Mucosa of rectum (tissue), 2 donors: ENCODE data around the gene UAP1L1.

ENCODE experiments used
- H3K27ac ChIP-seq, 2 donors: one replicate each; pipeline ENCODE4 v1.7.0; 2013; ENCODE audit warnings: inconsistent platforms in 2 of 2, low read depth in 2 of 2, low read length in 2 of 2
- H3K27me3 ChIP-seq, 2 donors: one replicate each; pipeline ENCODE4 v1.7.0; 2013; ENCODE audit warnings: low read length in 2 of 2; ENCODE audit not compliant: control insufficient read depth in 2 of 2, insufficient read depth in 2 of 2
- H3K36me3 ChIP-seq, 2 donors: one replicate each; pipeline ENCODE4 v1.7.0; 2013; ENCODE audit warnings: low read length in 2 of 2; ENCODE audit not compliant: control insufficient read depth in 2 of 2, insufficient read depth in 2 of 2
- H3K4me1 ChIP-seq, 2 donors: one replicate each; pipeline ENCODE4 v1.7.0; 2013; ENCODE audit warnings: low read length in 2 of 2, mild to moderate bottlenecking in 1 of 2; ENCODE audit not compliant: control insufficient read depth in 2 of 2, insufficient read depth in 2 of 2
- H3K4me3 ChIP-seq, 2 donors: one replicate each; pipeline ENCODE4 v1.7.0; 2013; ENCODE audit warnings: low read length in 2 of 2
- H3K9ac ChIP-seq, 2 donors: one replicate each; pipeline ENCODE4 v1.7.0; 2013; ENCODE audit warnings: low read length in 2 of 2, low read depth in 1 of 2, mild to moderate bottlenecking in 1 of 2
- H3K9me3 ChIP-seq, 2 donors: one replicate each; pipeline ENCODE4 v1.7.0; 2013; ENCODE audit warnings: low read length in 2 of 2; ENCODE audit not compliant: control insufficient read depth in 2 of 2
- donor health status: healthy.
- donor health status: Normal muscosa, but diverticular disease.

Gene UAP1L1

DNA sequence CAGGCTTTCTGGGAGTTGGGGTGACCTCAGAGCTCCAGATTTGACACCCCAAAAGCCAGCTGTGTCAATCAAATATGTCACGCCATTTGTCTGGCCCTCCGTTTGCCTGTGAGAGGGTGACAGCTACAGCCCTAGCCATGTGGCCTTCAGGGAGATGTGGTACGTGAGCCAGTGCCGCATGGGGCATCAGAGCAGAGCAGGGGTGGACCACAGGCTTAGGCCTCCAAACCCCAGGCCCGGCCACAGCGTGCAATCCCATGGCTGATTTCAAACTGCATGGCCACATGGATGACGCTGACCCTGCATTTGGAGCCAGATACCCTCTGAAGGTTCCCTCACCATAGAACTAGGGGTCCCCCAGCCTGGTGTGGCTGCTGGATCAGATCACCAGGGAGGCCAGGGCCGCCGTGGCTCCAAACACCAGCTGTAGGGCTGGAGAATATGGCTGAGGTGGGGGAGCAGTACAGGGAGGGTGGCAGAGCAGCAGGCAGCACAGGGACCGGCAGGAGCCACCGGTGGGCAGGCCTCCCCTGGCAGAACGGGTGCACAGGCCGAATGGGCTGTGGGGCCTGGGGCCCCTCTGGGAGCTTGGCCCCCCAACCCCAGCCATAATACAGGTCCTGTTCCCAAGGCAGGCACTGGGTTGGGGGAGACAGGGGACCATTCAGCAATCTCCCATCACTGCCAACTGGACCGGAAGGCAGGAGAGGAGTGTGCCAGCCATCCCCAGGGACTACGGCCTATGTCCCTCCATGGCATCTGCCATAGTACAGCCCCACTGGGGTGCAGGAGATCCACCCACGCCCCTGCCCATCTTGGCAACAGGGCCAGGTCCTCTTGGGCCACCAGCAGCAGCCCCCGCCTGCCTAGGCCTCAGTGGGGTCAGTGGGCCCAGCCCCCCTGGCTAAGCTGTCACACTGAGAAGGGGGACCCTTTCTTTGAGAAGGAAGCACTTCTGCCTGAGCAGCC lies 8.5 kb upstream of the UAP1L1 start:
- peaks cover 0 to 3% of the 10 kb centered on the region in 2 donors for H3K27me3 ChIP-seq
- no peaks in the 10 kb centered on the region for H3K36me3 ChIP-seq
- H3K4me3 ChIP-seq, result peak overlapping the region; percentile 50
- peaks cover 27 to 28% of the 10 kb centered on the region in 2 donors for H3K4me1 ChIP-seq
- H3K27ac ChIP-seq, result no peak overlapping the region
- H3K9ac ChIP-seq, result peak overlapping the region in 1 of 2 donors; percentile 53
- no peaks in the 10 kb centered on the region for H3K9me3 ChIP-seq

DNA sequence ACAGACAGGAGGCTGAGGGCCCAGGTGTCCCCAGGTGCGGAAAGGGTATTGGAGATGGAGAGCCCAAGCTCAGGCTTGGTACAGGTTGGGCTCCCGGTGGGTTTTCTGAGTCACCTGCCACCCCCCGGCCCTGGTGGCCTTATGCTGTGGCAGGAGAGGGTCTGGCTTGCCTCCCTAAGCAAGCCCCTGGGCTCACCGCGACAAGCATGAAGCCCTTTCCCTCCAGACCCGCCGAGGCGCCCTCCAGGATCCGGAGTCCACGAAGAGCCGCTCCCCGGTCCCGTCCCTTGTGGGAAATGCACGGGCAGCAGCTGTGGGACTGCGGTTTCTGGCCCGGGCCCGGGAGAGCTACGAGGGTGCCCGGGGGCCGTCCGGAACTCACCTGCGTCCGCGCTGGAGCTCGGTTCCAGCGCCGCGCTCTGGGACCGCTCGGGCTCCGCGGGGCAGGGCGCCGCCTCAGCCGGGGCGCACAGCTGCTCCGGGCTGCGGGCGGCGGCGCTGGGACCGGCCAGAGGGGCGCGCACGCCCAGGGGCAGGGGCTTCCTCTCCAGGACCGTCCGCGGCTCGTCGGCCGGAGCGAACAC lies 7.7 kb upstream of the UAP1L1 start:
- peak overlapping the region; percentile 50 for H3K4me3 ChIP-seq
- no peak overlapping the region for H3K27ac ChIP-seq
- H3K9me3 ChIP-seq, result no peaks in the 10 kb centered on the region
- H3K9ac ChIP-seq, result peak overlapping the region in 1 of 2 donors; percentile 53
- H3K36me3 ChIP-seq, result no peaks in the 10 kb centered on the region
- H3K4me1 ChIP-seq, result peaks cover 29 to 31% of the 10 kb centered on the region in 2 donors
- peaks cover 0 to 3% of the 10 kb centered on the region in 2 donors for H3K27me3 ChIP-seq

DNA sequence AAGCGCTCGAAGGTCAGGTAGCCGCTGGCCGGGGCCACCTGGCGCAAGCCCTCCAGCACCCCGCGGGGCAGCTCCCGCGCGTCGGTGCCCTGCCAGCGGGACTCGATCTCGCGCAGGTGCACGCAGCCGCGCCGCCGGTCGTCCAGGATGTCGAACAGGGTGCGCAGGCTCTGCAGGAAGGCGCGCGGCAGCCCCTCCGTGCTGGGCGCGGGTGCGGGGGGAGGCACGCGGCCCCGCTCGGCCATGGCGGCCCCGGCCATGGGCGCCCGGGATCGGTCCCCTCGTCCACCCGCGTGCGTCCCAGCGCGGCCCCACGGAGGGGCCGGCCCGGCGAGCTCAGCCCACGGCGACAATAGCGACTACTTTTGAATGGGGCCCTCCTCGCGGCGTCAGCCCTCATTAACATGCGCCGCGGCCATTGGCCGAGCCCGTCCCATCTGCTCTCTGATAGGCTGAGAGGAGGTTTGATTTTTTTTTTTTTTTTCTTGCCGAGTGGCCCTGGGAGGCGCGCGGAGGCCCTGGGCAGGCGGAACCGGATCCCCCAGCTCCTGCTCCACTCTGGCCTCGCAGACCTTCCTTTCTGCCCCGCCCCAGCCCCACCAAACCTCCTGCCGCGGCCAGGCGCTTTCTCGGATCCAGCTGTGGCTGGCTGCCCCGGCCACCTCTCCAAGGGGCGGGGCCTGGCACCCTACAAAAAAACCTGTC lies 7.0 kb upstream of the UAP1L1 start, which contains the start of gene SAPCD2:
TSS of gene SAPCD2 (minus strand) at position 357 of the 705 bp plus-strand sequence. CDS start at position 260, 97 bp downstream.
- H3K27me3 ChIP-seq, result peaks cover 0 to 3% of the 10 kb centered on the region in 2 donors
- H3K27ac ChIP-seq, result peak within 1 kb of the TSS; percentile 57 to 71
- no peaks in the 10 kb centered on the region for H3K9me3 ChIP-seq
- peaks cover 29 to 31% of the 10 kb centered on the region in 2 donors for H3K4me1 ChIP-seq
- H3K4me3 ChIP-seq, result peak within 1 kb of the TSS; percentile 57
- no peaks in the 10 kb centered on the region for H3K36me3 ChIP-seq
- H3K9ac ChIP-seq, result peak within 1 kb of the TSS; percentile 41 to 53

DNA sequence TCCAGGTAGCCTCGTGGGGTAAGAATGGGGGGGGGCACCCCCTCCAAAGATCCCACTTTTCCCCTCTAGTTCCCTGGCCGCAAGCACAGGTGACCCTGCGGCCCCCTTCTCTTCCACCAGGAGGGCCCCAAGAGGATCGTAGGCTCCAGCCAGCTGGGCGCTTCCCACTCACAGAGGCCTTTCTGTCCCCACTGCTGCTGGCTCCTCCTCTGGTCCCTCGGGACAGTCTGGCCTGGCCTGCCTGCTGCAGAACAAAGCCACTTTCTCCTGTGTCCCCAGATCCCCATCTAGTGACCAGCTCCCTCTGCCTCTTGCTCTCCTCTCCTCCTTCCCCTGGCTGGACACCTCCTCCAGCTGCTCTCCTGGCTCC lies 6.4 kb upstream of the UAP1L1 start:
- H3K27me3 ChIP-seq, result peaks cover 0 to 3% of the 10 kb centered on the region in 2 donors
- no peaks in the 10 kb centered on the region for H3K9me3 ChIP-seq
- peaks cover 29 to 31% of the 10 kb centered on the region in 2 donors for H3K4me1 ChIP-seq
- peak overlapping the region; percentile 57 to 71 for H3K27ac ChIP-seq
- peak overlapping the region; percentile 41 to 46 for H3K9ac ChIP-seq
- H3K36me3 ChIP-seq, result no peaks in the 10 kb centered on the region
- peak overlapping the region; percentile 23 to 57 for H3K4me3 ChIP-seq

DNA sequence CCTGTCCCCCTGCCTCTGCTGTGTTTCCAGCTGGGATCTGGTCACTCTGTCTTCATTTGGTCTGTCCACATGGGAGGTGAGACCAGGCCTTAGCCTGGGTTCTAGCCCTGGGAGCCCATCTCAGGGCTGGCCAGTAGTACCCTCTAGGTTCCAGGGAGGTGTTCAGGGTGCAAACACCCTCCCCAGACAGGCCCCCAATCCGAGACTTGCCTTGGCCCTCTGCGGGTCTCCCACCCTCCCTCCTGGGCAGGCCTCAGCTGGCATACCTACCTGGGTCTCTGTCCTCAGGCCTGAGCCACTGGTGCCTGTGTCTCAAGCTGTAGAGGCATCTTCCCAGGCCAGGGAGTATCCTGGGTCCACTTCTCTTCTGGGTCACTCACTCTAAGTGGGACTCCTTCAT lies 6.0 kb upstream of the UAP1L1 start:
- Histone ChIP-seq H3K36me3 (no peaks in the 10 kb centered on the region), H3K9ac (peak overlapping the region; percentile 41 to 46), H3K4me1 (peaks cover 29 to 31% of the 10 kb centered on the region in 2 donors), H3K9me3 (no peaks in the 10 kb centered on the region), H3K4me3 (peak overlapping the region in 1 of 2 donors; percentile 23), H3K27ac (peak overlapping the region in 1 of 2 donors; percentile 71), H3K27me3 (peaks cover 0 to 3% of the 10 kb centered on the region in 2 donors)

DNA sequence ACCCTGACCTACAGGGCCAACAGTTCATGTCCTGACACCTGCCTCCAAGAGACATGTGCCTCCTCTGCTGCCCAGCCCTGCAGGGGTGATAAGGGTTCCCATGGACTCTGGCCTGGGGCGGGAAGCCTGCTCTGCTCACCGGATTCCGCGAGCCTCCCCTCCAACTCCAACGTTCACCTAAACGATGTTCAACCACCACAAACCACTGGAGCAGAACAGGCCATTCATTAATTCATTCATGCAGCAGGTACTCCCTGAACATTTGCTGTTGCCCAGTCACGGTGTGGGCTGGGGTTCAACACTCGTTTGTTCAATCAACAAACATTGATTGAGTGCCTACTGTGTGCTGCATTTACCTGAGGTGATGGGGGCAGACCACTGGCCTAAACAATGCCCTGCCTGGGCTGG lies 3.3 kb upstream of the UAP1L1 start:
- Histone ChIP-seq H3K27me3 (no peaks in the 10 kb centered on the region), H3K9ac (no peak overlapping the region), H3K9me3 (no peaks in the 10 kb centered on the region), H3K4me1 (peaks cover 31 to 32% of the 10 kb centered on the region in 2 donors), H3K4me3 (no peak overlapping the region), H3K36me3 (no peaks in the 10 kb centered on the region), H3K27ac (no peak overlapping the region)

DNA sequence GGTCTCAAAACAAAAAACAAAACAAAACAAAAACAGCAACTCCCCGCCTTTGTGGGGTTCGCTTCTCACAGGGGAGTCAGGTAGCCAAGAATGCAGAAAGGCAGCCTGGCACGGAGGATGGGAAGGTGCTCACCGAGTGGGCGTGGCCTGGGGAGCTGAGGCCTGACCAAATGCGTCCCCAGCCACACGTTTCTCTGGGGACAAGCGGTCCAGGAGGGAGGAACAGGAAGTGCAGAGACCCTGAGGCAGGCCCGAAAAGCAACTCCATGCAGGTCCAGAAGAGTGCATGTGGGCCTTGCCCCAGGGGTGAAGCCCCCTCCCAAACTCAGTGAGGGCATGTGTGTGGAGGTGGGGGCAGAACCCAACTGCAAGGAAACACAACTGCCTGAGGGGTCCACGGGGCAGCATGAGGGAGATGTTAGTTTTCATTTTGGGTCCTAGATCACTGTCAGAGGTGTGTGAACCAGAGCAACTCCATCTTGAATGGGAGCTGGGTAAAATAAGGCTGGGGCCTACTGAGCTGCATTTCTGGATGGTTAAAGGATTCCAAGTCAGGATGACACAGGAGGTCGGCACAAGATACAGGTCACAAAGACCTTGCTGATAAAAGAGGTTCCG lies 2.6 kb upstream of the UAP1L1 start:
- H3K4me3 ChIP-seq, result no peak overlapping the region
- no peaks in the 10 kb centered on the region for H3K27me3 ChIP-seq

DNA sequence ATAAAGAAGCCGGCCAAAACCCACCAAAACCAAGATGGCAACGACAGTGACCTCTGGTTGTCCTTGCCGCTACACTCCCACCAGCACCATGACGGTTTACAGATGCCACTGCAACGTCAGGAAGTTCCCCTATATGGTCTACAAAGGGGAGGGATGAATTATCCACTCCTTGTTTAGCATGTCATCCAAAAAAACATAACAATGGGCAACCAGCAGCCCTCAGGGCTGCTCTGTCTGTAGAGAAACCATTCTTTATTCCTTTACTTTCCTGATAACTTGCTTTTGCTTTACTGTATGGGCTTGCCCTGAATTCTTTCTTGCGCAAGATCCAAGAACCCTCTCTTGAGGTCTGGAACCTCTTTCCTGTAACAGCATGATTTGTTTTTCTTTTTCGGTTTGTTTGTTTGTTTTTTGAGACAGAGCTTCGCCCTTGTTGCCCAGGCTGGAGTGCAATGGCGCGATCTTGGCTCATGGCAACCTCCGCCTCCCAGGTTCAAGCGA lies 2.0 kb upstream of the UAP1L1 start:
- peaks cover 28 to 34% of the 10 kb centered on the region in 2 donors for H3K4me1 ChIP-seq
- H3K36me3 ChIP-seq, result peaks cover 0 to 9% of the 10 kb centered on the region in 2 donors
- H3K9ac ChIP-seq, result no peak overlapping the region
- no peak overlapping the region for H3K4me3 ChIP-seq
- no peaks in the 10 kb centered on the region for H3K9me3 ChIP-seq
- H3K27ac ChIP-seq, result no peak overlapping the region
- no peaks in the 10 kb centered on the region for H3K27me3 ChIP-seq

More for the DNA sequence above, 2.6 kb upstream of the UAP1L1 start:
- Histone ChIP-seq H3K4me1 (peaks cover 28 to 34% of the 10 kb centered on the region in 2 donors), H3K9ac (no peak overlapping the region), H3K9me3 (no peaks in the 10 kb centered on the region), H3K27ac (no peak overlapping the region), H3K36me3 (peaks cover 0 to 4% of the 10 kb centered on the region in 2 donors)

DNA sequence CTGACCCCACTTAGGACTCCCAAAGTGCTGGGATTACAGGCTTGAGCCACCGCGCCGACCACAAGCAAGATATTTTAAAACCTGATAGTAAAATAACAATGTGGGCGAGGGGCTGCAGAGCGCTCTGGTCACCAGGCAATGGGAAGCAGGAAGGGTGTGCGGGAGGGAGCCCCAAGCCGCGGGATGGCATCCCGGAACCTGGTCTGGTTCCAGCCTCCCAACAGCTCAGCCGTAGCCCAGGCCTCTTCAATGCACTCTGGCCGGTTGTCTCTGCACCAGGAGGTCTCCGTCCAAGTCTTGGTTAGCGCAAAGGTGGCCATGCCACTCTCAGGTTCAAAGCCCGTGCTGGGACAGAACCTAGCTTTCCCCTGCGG lies 694 bp upstream of the UAP1L1 start:
- peaks cover 20 to 28% of the 10 kb centered on the region in 2 donors for H3K4me1 ChIP-seq
- H3K27me3 ChIP-seq, result no peaks in the 10 kb centered on the region
- peaks cover 0 to 18% of the 10 kb centered on the region in 2 donors for H3K36me3 ChIP-seq
- H3K9ac ChIP-seq, result peak overlapping the region in 1 of 2 donors; percentile 51
- H3K27ac ChIP-seq, result peak overlapping the region; percentile 48 to 52
- no peaks in the 10 kb centered on the region for H3K9me3 ChIP-seq
- peak overlapping the region; percentile 41 to 53 for H3K4me3 ChIP-seq
